Measurements from ENCODE around the gene NANS. TPM values are rescaled to one million over a fixed set of nuclear protein-coding genes. Genes with fewer than 3 reads are reported as not detected.

The NANS gene
- total and polyA plus RNA-seq, 2 of the 13 experiments (the other 11 are each of a cell fraction or from before 2014, with no cell fraction given), result 86.9 to 203 TPM

GRCh38 chr9:98118640-98119601 lies 62.4 kb downstream of the NANS start, which contains the start of gene TRIM14 (continued):
- peak; percentile 82; the same call in 1 of the 2 replicates for TF ChIP-seq EEA1 (CRISPR knock-in tag; IDR thresholded peaks at IDR 0.05; ENCODE audit: borderline replicate concordance)
- no peak for TF ChIP-seq DDIT3 (CRISPR knock-in tag; IDR thresholded peaks at IDR 0.05)
- no peak for TF ChIP-seq MBNL3 (CRISPR knock-in tag; conservative IDR thresholded peaks at IDR 0.05)
- no peak for TF ChIP-seq ZNF12 (CRISPR knock-in tag; IDR thresholded peaks at IDR 0.05)
- no peak for TF ChIP-seq ZNF343 (CRISPR knock-in tag; IDR thresholded peaks at IDR 0.05)
- no peak for TF ChIP-seq ZNF549 (CRISPR knock-in tag; IDR thresholded peaks at IDR 0.05)
- TF ChIP-seq ELF3 (CRISPR knock-in tag; IDR thresholded peaks at IDR 0.05), result peak; percentile 59; the same call in 1 of the 2 replicates
- no peak; the same call in 1 of the 2 replicates for TF ChIP-seq STAT5B (CRISPR knock-in tag; IDR thresholded peaks at IDR 0.05)
- TF ChIP-seq ZBTB42 (CRISPR knock-in tag; IDR thresholded peaks at IDR 0.05), result 0 out of 2 replicates have a peak, but pooled peaks have one; percentile 53
- no peak for TF ChIP-seq BCL6 (CRISPR knock-in tag; IDR thresholded peaks at IDR 0.05)
- TF ChIP-seq ZNF776 (CRISPR knock-in tag; IDR thresholded peaks at IDR 0.05), result peak; percentile 85; the same call in 1 of the 2 replicates
- peak; percentile 27; the same call in 1 of the 2 replicates for TF ChIP-seq KLF12 (CRISPR knock-in tag; IDR thresholded peaks at IDR 0.05; ENCODE audit: borderline replicate concordance)
- peak; percentile 74; the same call in 1 of the 2 replicates for TF ChIP-seq ZNF225 (CRISPR knock-in tag; IDR thresholded peaks at IDR 0.05)
- TF ChIP-seq ZNF441 (CRISPR knock-in tag; IDR thresholded peaks at IDR 0.05; ENCODE audit: borderline replicate concordance), result no peak; the same call in 1 of the 2 replicates
- peak; percentile 61 for TF ChIP-seq KMT2A (CRISPR knock-in tag; IDR thresholded peaks at IDR 0.05)
- no peak for TF ChIP-seq ZBTB44 (CRISPR knock-in tag; IDR thresholded peaks at IDR 0.05)
- TF ChIP-seq ZBTB38 (CRISPR knock-in tag; IDR thresholded peaks at IDR 0.05), result peak; percentile 69; the same call in 1 of the 2 replicates
- 0 out of 2 replicates have a peak, but pooled peaks have one; percentile 22 for TF ChIP-seq FOXA3 (CRISPR knock-in tag; IDR thresholded peaks at IDR 0.05)
- TF ChIP-seq PBX2 (CRISPR knock-in tag; IDR thresholded peaks at IDR 0.05), result no peak
- peak; percentile 94 for TF ChIP-seq SRY (CRISPR knock-in tag; IDR thresholded peaks at IDR 0.05)

Data from HepG2 (cell line).